Measurements from ENCODE around the gene CREB3L1. TPM values are rescaled to one million over a fixed set of nuclear protein-coding genes. Genes with fewer than 3 reads are reported as not detected.
A peak's percentile ranks its signal among the peaks of the same experiment; 100 is the strongest.

CREB3L1 gene
- total and polyA plus RNA-seq, 4 donors: 6.9 to 18.4 (median 9.5) TPM

- no peak overlapping the region for H3K27ac ChIP-seq (ENCODE audit: low read depth in 1 of 2, low read length in 2 of 2)
- DNase-seq (peak; percentile 72 to 84), ATAC-seq (ENCODE audit: low FRiP score) (peak; percentile 2)
- WGBS, 2 donors: 22 to 25% methylated on average over 46 to 63 of the region's 63 CpGs
- H3K36me3 ChIP-seq (ENCODE audit: control insufficient read depth in 1 of 2, insufficient read depth in 2 of 2, low read length in 1 of 2): no peaks in the 10 kb centered on the region
- no peaks in the 10 kb centered on the region for H3K27me3 ChIP-seq (ENCODE audit: control insufficient read depth in 1 of 2, insufficient read depth in 2 of 2, low read length in 1 of 2)
- H3K9me3 ChIP-seq (ENCODE audit: control insufficient read depth, low read length): no peaks in the 10 kb centered on the region
- peak overlapping the region; percentile 43 to 65 for H3K4me3 ChIP-seq (ENCODE audit: low read length in 2 of 2)
- peaks cover 0 to 2% of the 10 kb centered on the region in 2 donors for H3K4me1 ChIP-seq (ENCODE audit: control insufficient read depth in 1 of 2, insufficient read depth in 2 of 2, low read length in 2 of 2)
- intact Hi-C loops (cut with DNase I): no loop called here
These were observed 70.3 kb downstream of the CREB3L1 start for GRCh38 chr11:46347637-46348311.

- H3K27me3 ChIP-seq (ENCODE audit: control insufficient read depth in 1 of 2, insufficient read depth in 2 of 2, low read length in 1 of 2): no peaks in the 10 kb centered on the region
- DNase-seq (no peak), ATAC-seq (ENCODE audit: low FRiP score) (no peak)
- WGBS, 2 donors: 81 to 87% methylated on average over 18 of the region's 18 CpGs
- intact Hi-C loops (cut with DNase I): no loop called here
- H3K4me1 ChIP-seq (ENCODE audit: control insufficient read depth in 1 of 2, insufficient read depth in 2 of 2, low read length in 2 of 2): peaks cover 0 to 2% of the 10 kb centered on the region in 2 donors
- no peak overlapping the region for H3K4me3 ChIP-seq (ENCODE audit: low read length in 2 of 2)
- H3K27ac ChIP-seq (ENCODE audit: low read depth in 1 of 2, low read length in 2 of 2): no peak overlapping the region
- H3K36me3 ChIP-seq (ENCODE audit: control insufficient read depth in 1 of 2, insufficient read depth in 2 of 2, low read length in 1 of 2): no peaks in the 10 kb centered on the region
- no peaks in the 10 kb centered on the region for H3K9me3 ChIP-seq (ENCODE audit: control insufficient read depth, low read length)
These were observed 71.3 kb downstream of the CREB3L1 start for GRCh38 chr11:46348566-46349401.

GRCh38 chr11:46350695-46351094, 73.2 kb downstream of the CREB3L1 start:
- peaks cover 0 to 2% of the 10 kb centered on the region in 2 donors for H3K4me1 ChIP-seq (ENCODE audit: control insufficient read depth in 1 of 2, insufficient read depth in 2 of 2, low read length in 2 of 2)

GRCh38 chr11:46351148-46351547, 73.7 kb downstream of the CREB3L1 start:
- ATAC-seq (ENCODE audit: low FRiP score) (no peak), DNase-seq (peak in 1 of 2 donors; percentile 54)
- no peaks in the 10 kb centered on the region for H3K9me3 ChIP-seq (ENCODE audit: control insufficient read depth, low read length)
- no peaks in the 10 kb centered on the region for H3K36me3 ChIP-seq (ENCODE audit: control insufficient read depth in 1 of 2, insufficient read depth in 2 of 2, low read length in 1 of 2)
- 86 to 89% methylated on average over 8 of the region's 8 CpGs for WGBS, 2 donors
- intact Hi-C loops (cut with DNase I): no loop called here
- no peak overlapping the region for H3K27ac ChIP-seq (ENCODE audit: low read depth in 1 of 2, low read length in 2 of 2)
- no peaks in the 10 kb centered on the region for H3K27me3 ChIP-seq (ENCODE audit: control insufficient read depth in 1 of 2, insufficient read depth in 2 of 2, low read length in 1 of 2)
- H3K4me3 ChIP-seq (ENCODE audit: low read length in 2 of 2): no peak overlapping the region
- H3K4me1 ChIP-seq (ENCODE audit: control insufficient read depth in 1 of 2, insufficient read depth in 2 of 2, low read length in 2 of 2): peaks cover 0 to 2% of the 10 kb centered on the region in 2 donors

More at GRCh38 chr11:46350695-46351094, 73.2 kb downstream of the CREB3L1 start:
- Histone ChIP-seq H3K36me3 (ENCODE audit: control insufficient read depth in 1 of 2, insufficient read depth in 2 of 2, low read length in 1 of 2) (no peaks in the 10 kb centered on the region), H3K4me3 (ENCODE audit: low read length in 2 of 2) (no peak overlapping the region), H3K9me3 (ENCODE audit: control insufficient read depth, low read length) (no peaks in the 10 kb centered on the region), H3K27ac (ENCODE audit: low read depth in 1 of 2, low read length in 2 of 2) (no peak overlapping the region), H3K27me3 (ENCODE audit: control insufficient read depth in 1 of 2, insufficient read depth in 2 of 2, low read length in 1 of 2) (no peaks in the 10 kb centered on the region)
- 59% methylated on average over 3 of the region's 3 CpGs for WGBS, 2 donors
- DNase-seq (no peak), ATAC-seq (ENCODE audit: low FRiP score) (no peak)
- intact Hi-C loops (cut with DNase I): no loop called here

- no peaks in the 10 kb centered on the region for H3K9me3 ChIP-seq (ENCODE audit: control insufficient read depth, low read length)
- ATAC-seq (ENCODE audit: low FRiP score): no peak
- intact Hi-C loops (cut with DNase I): no loop called here
- no peak for DNase-seq
- no peak overlapping the region for H3K4me3 ChIP-seq (ENCODE audit: low read length in 2 of 2)
- no peaks in the 10 kb centered on the region for H3K27me3 ChIP-seq (ENCODE audit: control insufficient read depth in 1 of 2, insufficient read depth in 2 of 2, low read length in 1 of 2)
- WGBS, 2 donors: 57 to 60% methylated on average over 5 of the region's 5 CpGs
- peaks cover 0 to 2% of the 10 kb centered on the region in 2 donors for H3K4me1 ChIP-seq (ENCODE audit: control insufficient read depth in 1 of 2, insufficient read depth in 2 of 2, low read length in 2 of 2)
- no peaks in the 10 kb centered on the region for H3K36me3 ChIP-seq (ENCODE audit: control insufficient read depth in 1 of 2, insufficient read depth in 2 of 2, low read length in 1 of 2)
- H3K27ac ChIP-seq (ENCODE audit: low read depth in 1 of 2, low read length in 2 of 2): no peak overlapping the region
These were observed 74.1 kb downstream of the CREB3L1 start for GRCh38 chr11:46351606-46352005.

- WGBS, 2 donors: 64 to 65% methylated on average over 31 to 33 of the region's 33 CpGs
- no peak for ATAC-seq (ENCODE audit: low FRiP score)
- Histone ChIP-seq H3K36me3 (ENCODE audit: control insufficient read depth in 1 of 2, insufficient read depth in 2 of 2, low read length in 1 of 2) (no peaks in the 10 kb centered on the region), H3K9me3 (ENCODE audit: control insufficient read depth, low read length) (no peaks in the 10 kb centered on the region), H3K4me1 (ENCODE audit: control insufficient read depth in 1 of 2, insufficient read depth in 2 of 2, low read length in 2 of 2) (peaks cover 0 to 2% of the 10 kb centered on the region in 2 donors), H3K27ac (ENCODE audit: low read depth in 1 of 2, low read length in 2 of 2) (no peak overlapping the region), H3K27me3 (ENCODE audit: control insufficient read depth in 1 of 2, insufficient read depth in 2 of 2, low read length in 1 of 2) (no peaks in the 10 kb centered on the region), H3K4me3 (ENCODE audit: low read length in 2 of 2) (no peak overlapping the region)
- peak in 1 of 2 donors; percentile 69 for DNase-seq
- intact Hi-C loops (cut with DNase I): no loop called here
These were observed 74.8 kb downstream of the CREB3L1 start for GRCh38 chr11:46352063-46352841.

- H3K4me1 ChIP-seq (ENCODE audit: control insufficient read depth in 1 of 2, insufficient read depth in 2 of 2, low read length in 2 of 2): no peaks in the 10 kb centered on the region
- WGBS, 2 donors: 62 to 63% methylated on average over 7 to 9 of the region's 9 CpGs
- H3K36me3 ChIP-seq (ENCODE audit: control insufficient read depth in 1 of 2, insufficient read depth in 2 of 2, low read length in 1 of 2): no peaks in the 10 kb centered on the region
- no peak overlapping the region for H3K27ac ChIP-seq (ENCODE audit: low read depth in 1 of 2, low read length in 2 of 2)
- DNase-seq (no peak), ATAC-seq (ENCODE audit: low FRiP score) (no peak)
- H3K27me3 ChIP-seq (ENCODE audit: control insufficient read depth in 1 of 2, insufficient read depth in 2 of 2, low read length in 1 of 2): no peaks in the 10 kb centered on the region
- no peak overlapping the region for H3K4me3 ChIP-seq (ENCODE audit: low read length in 2 of 2)
- intact Hi-C loops (cut with DNase I): no loop called here
- no peaks in the 10 kb centered on the region for H3K9me3 ChIP-seq (ENCODE audit: control insufficient read depth, low read length)
These were observed 76.2 kb downstream of the CREB3L1 start for GRCh38 chr11:46353698-46354097.

- no peaks in the 10 kb centered on the region for H3K36me3 ChIP-seq (ENCODE audit: control insufficient read depth in 1 of 2, insufficient read depth in 2 of 2, low read length in 1 of 2)
- H3K27ac ChIP-seq (ENCODE audit: low read depth in 1 of 2, low read length in 2 of 2): no peak overlapping the region
- DNase-seq: no peak
- WGBS, 2 donors: 86 to 89% methylated on average over 7 of the region's 7 CpGs
- no peak for ATAC-seq (ENCODE audit: low FRiP score)
- H3K27me3 ChIP-seq (ENCODE audit: control insufficient read depth in 1 of 2, insufficient read depth in 2 of 2, low read length in 1 of 2): no peaks in the 10 kb centered on the region
- no peaks in the 10 kb centered on the region for H3K9me3 ChIP-seq (ENCODE audit: control insufficient read depth, low read length)
- no peaks in the 10 kb centered on the region for H3K4me1 ChIP-seq (ENCODE audit: control insufficient read depth in 1 of 2, insufficient read depth in 2 of 2, low read length in 2 of 2)
- no peak overlapping the region for H3K4me3 ChIP-seq (ENCODE audit: low read length in 2 of 2)
- intact Hi-C loops (cut with DNase I): no loop called here
These were observed 79.5 kb downstream of the CREB3L1 start for GRCh38 chr11:46356924-46357482.

All from aorta (tissue), 5 donors.